Measurements from ENCODE around the gene CCDC57. TPM values are rescaled to one million over a fixed set of nuclear protein-coding genes. Genes with fewer than 3 reads are reported as not detected.
"Not testable (repeated sequence)": the region's sequence is repeated elsewhere in the genome, so short reads cannot be mapped to it uniquely, and the experiment has no call there.

Gene CCDC57
- total and polyA plus RNA-seq, 8 donors: 19.6 to 176 (median 25.4) TPM

DNA sequence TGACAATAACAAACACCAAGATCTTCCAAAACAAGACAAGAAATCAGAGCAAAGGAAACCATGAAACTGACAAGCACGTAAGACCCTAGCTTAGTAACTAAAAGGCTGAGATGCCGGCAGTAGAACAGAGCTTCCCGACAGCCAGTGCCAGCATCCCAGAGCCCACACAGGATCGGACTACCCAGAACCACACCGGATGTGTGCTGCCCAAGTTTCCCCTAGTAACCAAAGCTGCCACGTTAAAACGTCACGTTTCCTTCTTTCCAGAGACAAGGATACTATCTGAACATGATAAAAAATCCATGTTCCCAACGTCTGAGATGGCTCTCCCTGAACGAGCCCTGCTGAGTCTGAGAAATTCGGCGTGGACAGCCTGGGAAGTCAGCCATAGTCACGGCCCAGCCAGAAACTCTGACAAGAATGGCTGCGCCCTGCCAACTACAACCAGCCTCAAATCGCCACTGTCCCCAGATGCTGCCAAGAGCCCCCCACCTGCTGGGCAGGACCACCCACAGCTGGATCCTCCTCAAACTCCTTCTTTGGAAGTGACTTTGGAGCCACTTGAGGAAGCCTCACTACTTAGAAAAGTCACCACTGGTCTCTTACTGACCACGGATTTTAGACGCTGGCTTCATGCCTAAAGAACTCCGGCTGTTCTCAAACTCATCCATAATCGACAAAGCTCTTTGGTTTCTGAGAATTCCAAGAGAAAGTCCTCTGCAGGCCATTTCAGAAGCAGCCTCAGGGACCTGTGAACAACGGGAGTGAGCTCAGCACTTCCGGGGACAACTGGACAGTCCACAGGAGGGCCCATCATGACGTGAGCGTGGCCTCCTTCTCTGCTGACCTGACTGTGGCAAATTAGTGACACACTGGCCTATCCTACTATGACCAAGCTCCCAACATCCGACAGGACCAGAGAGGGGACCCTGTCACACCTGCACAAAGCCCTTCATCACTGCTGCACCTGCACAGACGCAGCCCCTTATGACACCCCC lies 16.7 kb downstream of the CCDC57 start:
- Histone ChIP-seq H3K4me1 (no peaks in the 10 kb centered on the region), H3K27ac (no peak overlapping the region), H3K27me3 (no peaks in the 10 kb centered on the region), H3K4me3 (no peak overlapping the region), H3K36me3 (peaks cover 0 to 44% (median 5%) of the 10 kb centered on the region in 3 donors), H3K9me3 (no peaks in the 10 kb centered on the region)
- DNase-seq: no peak
- intact Hi-C loops (cut with DNase I): no loop called here
- ATAC-seq: no peak
- TF ChIP-seq, protein P1, sequence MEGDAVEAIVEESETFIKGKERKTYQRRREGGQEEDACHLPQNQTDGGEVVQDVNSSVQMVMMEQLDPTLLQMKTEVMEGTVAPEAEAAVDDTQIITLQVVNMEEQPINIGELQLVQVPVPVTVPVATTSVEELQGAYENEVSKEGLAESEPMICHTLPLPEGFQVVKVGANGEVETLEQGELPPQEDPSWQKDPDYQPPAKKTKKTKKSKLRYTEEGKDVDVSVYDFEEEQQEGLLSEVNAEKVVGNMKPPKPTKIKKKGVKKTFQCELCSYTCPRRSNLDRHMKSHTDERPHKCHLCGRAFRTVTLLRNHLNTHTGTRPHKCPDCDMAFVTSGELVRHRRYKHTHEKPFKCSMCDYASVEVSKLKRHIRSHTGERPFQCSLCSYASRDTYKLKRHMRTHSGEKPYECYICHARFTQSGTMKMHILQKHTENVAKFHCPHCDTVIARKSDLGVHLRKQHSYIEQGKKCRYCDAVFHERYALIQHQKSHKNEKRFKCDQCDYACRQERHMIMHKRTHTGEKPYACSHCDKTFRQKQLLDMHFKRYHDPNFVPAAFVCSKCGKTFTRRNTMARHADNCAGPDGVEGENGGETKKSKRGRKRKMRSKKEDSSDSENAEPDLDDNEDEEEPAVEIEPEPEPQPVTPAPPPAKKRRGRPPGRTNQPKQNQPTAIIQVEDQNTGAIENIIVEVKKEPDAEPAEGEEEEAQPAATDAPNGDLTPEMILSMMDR (IDR thresholded peaks at IDR 0.05): no peak
- FAIRE-seq: no peak
- WGBS, 2 donors: 81 to 84% methylated on average over 25 of the region's 25 CpGs

DNA sequence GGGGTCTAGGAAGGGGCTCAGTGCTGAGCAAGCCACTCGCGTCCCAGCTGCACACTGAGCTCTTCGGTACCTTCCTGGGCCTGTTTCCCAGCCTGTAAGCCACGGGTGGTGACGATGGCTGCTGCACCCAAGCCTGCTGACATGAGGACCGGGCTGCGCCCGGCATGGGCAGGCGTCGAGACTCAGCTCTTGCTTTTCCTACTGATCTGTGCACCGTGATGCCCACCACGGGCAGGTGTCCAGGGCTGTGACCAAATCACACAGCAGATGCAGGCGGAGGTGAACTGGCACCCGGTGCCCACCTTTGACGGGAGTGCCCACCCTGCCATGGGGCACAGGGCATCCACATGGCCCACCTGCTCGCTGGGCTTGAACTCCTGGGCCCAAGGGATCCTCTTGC lies 17.9 kb downstream of the CCDC57 start:
- Histone ChIP-seq H3K4me3 (no peak overlapping the region), H3K36me3 (peaks cover 0 to 37% (median 5%) of the 10 kb centered on the region in 3 donors), H3K9me3 (no peaks in the 10 kb centered on the region), H3K27ac (no peak overlapping the region), H3K27me3 (no peaks in the 10 kb centered on the region), H3K4me1 (no peaks in the 10 kb centered on the region)
- no peak for ATAC-seq
- DNase-seq: no peak
- 93 to 94% methylated on average over 15 to 16 of the region's 16 CpGs for WGBS, 2 donors
- no peak for FAIRE-seq
- TF ChIP-seq, protein P1 (IDR thresholded peaks at IDR 0.05): no peak
- intact Hi-C loops (cut with DNase I): no loop called here

- no peaks in the 10 kb centered on the region for H3K27me3 ChIP-seq
- H3K9me3 ChIP-seq: no peaks in the 10 kb centered on the region
- H3K27ac ChIP-seq: peak overlapping the region in 1 of 4 donors; percentile 15
- FAIRE-seq (no peak), ATAC-seq (peak in 2 of 4 donors; percentile 63 to 72), DNase-seq (no peak)
- intact Hi-C loops (cut with DNase I): no loop called here
- TF ChIP-seq, protein P1 (IDR thresholded peaks at IDR 0.05): no peak
- peaks cover 0 to 32% (median 5%) of the 10 kb centered on the region in 3 donors for H3K36me3 ChIP-seq
- 87 to 96% methylated on average over 16 of the region's 16 CpGs for WGBS, 2 donors
- no peak overlapping the region for H3K4me3 ChIP-seq
- H3K4me1 ChIP-seq: no peaks in the 10 kb centered on the region
Measured at GRCh38 chr17:82193520-82194220, 19.0 kb downstream of the CCDC57 start.

- 86 to 89% methylated on average over 6 of the region's 6 CpGs for WGBS, 2 donors
- intact Hi-C loops (cut with DNase I); H3K9me3 ChIP-seq; H3K27ac ChIP-seq; H3K27me3 ChIP-seq; H3K4me3 ChIP-seq; DNase-seq; FAIRE-seq; H3K4me1 ChIP-seq; ATAC-seq: not testable (repeated sequence)
- peaks cover 0 to 32% (median 5%) of the 10 kb centered on the region in 3 donors for H3K36me3 ChIP-seq
Measured at GRCh38 chr17:82193050-82193449, 19.6 kb downstream of the CCDC57 start.
